Smooth muscle cell (in vitro differentiated cells): ENCODE measurements around the gene CCDC116. TPM values are rescaled to one million over a fixed set of nuclear protein-coding genes. Genes with fewer than 3 reads are reported as not detected.

ENCODE experiments used
- DNase-seq: peaks from one replicate; lab custom pipeline; 2025; ENCODE audit not compliant: unreplicated experiment; lab: John Stamatoyannopoulos, UW
- H2AFZ ChIP-seq: fragments of 200-600 bp; sonication (generic); 2 replicates; pipeline ENCODE4 v1.6.0; 2016; ENCODE audit warnings: antibody characterized with exemption, low read depth, mild to moderate bottlenecking
- H3F3A ChIP-seq: fragments of 200-600 bp; sonication (generic); 2 replicates; pipeline ENCODE4 v1.6.0; 2017; ENCODE audit warnings: antibody characterized with exemption, low read depth
- H3K27ac ChIP-seq: fragments of 200-600 bp; sonication (generic); 2 replicates; pipeline ENCODE4 v1.5.1; 2016; ENCODE audit warnings: low read depth, mild to moderate bottlenecking
- H3K27me3 ChIP-seq: fragments of 200-600 bp; sonication (generic); 2 replicates; pipeline ENCODE4 v1.6.1; 2016; ENCODE audit warnings: low read depth, mild to moderate bottlenecking
- H3K36me3 ChIP-seq: fragments of 200-600 bp; sonication (generic); 2 replicates; pipeline ENCODE4 v1.5.1; 2016; ENCODE audit warnings: low read depth
- H3K4me1 ChIP-seq: fragments of 200-600 bp; sonication (generic); 2 replicates; pipeline ENCODE4 v1.5.1; 2016; ENCODE audit warnings: low read depth
- H3K4me2 ChIP-seq: fragments of 200-600 bp; sonication (generic); 2 replicates; pipeline ENCODE4 v1.6.0; 2016; ENCODE audit warnings: mild to moderate bottlenecking
- H3K4me3 ChIP-seq: fragments of 200-600 bp; sonication (generic); 2 replicates; pipeline ENCODE4 v1.5.1; 2016; ENCODE audit warnings: mild to moderate bottlenecking
- H3K79me2 ChIP-seq: fragments of 200-600 bp; sonication (generic); 2 replicates; pipeline ENCODE4 v1.6.0; 2016; ENCODE audit warnings: low read depth, mild to moderate bottlenecking
- H3K9ac ChIP-seq: fragments of 200-600 bp; sonication (generic); 2 replicates; pipeline ENCODE4 v1.6.0; 2016; ENCODE audit warnings: low read depth
- H3K9me3 ChIP-seq: fragments of 200-600 bp; sonication (generic); replicated peaks from 2 replicates; pipeline ENCODE4 v1.5.1; 2016; ENCODE audit warnings: low read depth
- H4K20me1 ChIP-seq: fragments of 200-600 bp; sonication (generic); 2 replicates; pipeline ENCODE4 v1.6.0; 2016; ENCODE audit warnings: low read depth
- WGBS: methylation state at CpG from one replicate; pipeline ENCODE4 v1.1.7; 2016; ENCODE audit warnings: low lambda C conversion rate; 5-methylcytosine and 5-hydroxymethylcytosine counted together
- polyA plus RNA-seq: library from polyadenylated mRNA; unstranded; fragments of >200 nt; fragmentation: Nextera tagmentation; extraction: Ambion mirVana; gene quantifications from 2 replicates; pipeline ENCODE4 v1.2.1, GENCODE V29; 2016
- total RNA-seq: library from RNA; depleted of rRNA; stranded (reverse); fragments of >200 nt; gene quantifications from 2 replicates; pipeline ENCODE4 v1.2.3, GENCODE V29; 2014
- TF ChIP-seq, protein P1 (sequence below): fragments of 200-600 bp; sonication (generic); IDR thresholded peaks from 2 replicates; pipeline ENCODE4 v1.5.1; 2017; ENCODE audit warnings: borderline replicate concordance, mild to moderate bottlenecking, antibody characterized with exemption; ENCODE audit not compliant: insufficient read depth, poor library complexity, severe bottlenecking

The CCDC116 gene
- total and polyA plus RNA-seq, 2 experiments from 2014 or later: 1.8 TPM; not detected in 1

DNA sequence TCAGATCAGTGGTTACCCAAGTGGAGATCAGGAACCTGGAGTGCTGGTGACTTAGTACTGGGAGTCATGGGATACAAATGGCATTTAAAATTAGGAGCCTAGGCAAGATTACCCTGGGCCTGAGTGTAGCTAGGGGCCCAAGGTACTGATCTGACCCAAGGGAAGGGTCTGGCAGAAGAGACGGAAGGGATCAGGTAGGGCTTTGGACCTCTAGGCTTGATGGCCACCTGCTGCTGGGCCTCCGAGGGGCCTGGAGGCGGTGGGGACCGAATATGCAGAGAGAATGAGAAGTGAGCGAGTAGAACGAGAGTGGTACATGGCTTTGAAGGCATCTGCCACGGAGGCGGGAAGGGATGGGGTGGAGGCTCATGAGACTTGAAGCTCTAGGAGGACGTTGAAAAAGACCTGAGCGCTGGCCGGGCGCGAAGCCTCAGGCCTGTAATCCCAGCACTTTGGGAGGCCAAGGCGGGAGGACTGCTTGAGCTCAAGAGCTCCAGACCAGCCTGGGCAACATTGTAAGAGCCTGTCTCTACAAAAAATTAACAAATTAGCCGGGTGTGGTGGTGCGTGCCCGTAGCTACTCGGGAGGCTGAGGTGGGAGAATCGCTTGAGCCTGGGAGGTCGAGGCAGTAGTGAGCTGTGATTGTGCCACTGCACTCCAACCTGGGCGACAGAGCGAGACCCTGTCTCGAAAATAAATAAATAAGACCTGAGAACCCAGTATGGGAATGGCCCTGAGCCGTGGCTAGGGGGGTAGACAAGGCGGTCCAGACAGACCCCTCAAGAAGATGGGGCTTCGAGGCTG, 32.7 kb downstream of the CCDC116 start:
- peak overlapping the region; percentile 95 for H3K4me2 ChIP-seq
- H3F3A ChIP-seq: no peaks in the 10 kb centered on the region
- H3K79me2 ChIP-seq: peaks cover 10% of the 10 kb centered on the region
- TF ChIP-seq, protein P1, sequence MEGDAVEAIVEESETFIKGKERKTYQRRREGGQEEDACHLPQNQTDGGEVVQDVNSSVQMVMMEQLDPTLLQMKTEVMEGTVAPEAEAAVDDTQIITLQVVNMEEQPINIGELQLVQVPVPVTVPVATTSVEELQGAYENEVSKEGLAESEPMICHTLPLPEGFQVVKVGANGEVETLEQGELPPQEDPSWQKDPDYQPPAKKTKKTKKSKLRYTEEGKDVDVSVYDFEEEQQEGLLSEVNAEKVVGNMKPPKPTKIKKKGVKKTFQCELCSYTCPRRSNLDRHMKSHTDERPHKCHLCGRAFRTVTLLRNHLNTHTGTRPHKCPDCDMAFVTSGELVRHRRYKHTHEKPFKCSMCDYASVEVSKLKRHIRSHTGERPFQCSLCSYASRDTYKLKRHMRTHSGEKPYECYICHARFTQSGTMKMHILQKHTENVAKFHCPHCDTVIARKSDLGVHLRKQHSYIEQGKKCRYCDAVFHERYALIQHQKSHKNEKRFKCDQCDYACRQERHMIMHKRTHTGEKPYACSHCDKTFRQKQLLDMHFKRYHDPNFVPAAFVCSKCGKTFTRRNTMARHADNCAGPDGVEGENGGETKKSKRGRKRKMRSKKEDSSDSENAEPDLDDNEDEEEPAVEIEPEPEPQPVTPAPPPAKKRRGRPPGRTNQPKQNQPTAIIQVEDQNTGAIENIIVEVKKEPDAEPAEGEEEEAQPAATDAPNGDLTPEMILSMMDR: no peak
- H3K36me3 ChIP-seq: no peaks in the 10 kb centered on the region
- H4K20me1 ChIP-seq: peaks cover 4% of the 10 kb centered on the region
- peak overlapping the region; percentile 96 for H3K4me3 ChIP-seq
- peak overlapping the region; percentile 87 for H3K27ac ChIP-seq
- peak overlapping the region; percentile 94 for H2AFZ ChIP-seq
- H3K9me3 ChIP-seq: no peaks in the 10 kb centered on the region
- H3K4me1 ChIP-seq: peaks cover 5% of the 10 kb centered on the region
- H3K27me3 ChIP-seq: no peaks in the 10 kb centered on the region
- no peak for DNase-seq
- H3K9ac ChIP-seq: peak overlapping the region; percentile 93
- 81% methylated on average over 25 of the region's 26 CpGs for WGBS

DNA sequence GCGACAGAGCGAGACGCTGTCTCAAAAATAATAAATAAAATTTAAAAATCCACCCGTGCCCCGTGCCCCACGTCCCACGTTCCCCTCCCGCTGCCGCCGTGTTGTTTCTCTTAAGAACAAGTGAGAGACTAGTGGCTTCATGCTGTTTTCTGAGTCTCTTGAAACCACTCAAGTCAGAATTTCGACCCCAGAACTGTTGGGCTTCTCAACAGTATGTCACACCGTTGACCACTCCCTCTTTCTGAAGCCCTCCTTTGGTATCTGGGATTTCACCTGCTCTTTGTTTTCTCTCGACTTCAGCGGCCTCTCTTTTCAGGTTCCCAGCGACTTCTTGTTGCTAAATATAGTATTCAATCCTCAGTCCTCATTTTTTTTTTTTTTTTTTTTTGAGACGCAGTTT, 34.2 kb downstream of the CCDC116 start:
- Histone ChIP-seq H4K20me1 (peaks cover 4% of the 10 kb centered on the region), H3K36me3 (no peaks in the 10 kb centered on the region), H3K9ac (peak overlapping the region; percentile 93), H3F3A (no peaks in the 10 kb centered on the region), H3K4me3 (peak overlapping the region; percentile 96), H3K4me2 (peak overlapping the region; percentile 95), H3K27me3 (no peaks in the 10 kb centered on the region), H3K9me3 (no peaks in the 10 kb centered on the region), H2AFZ (no peak overlapping the region), H3K27ac (no peak overlapping the region), H3K4me1 (peaks cover 5% of the 10 kb centered on the region), H3K79me2 (peaks cover 10% of the 10 kb centered on the region)
- 71% methylated on average over 16 of the region's 16 CpGs for WGBS
- TF ChIP-seq, protein P1: no peak
- no peak for DNase-seq

DNA sequence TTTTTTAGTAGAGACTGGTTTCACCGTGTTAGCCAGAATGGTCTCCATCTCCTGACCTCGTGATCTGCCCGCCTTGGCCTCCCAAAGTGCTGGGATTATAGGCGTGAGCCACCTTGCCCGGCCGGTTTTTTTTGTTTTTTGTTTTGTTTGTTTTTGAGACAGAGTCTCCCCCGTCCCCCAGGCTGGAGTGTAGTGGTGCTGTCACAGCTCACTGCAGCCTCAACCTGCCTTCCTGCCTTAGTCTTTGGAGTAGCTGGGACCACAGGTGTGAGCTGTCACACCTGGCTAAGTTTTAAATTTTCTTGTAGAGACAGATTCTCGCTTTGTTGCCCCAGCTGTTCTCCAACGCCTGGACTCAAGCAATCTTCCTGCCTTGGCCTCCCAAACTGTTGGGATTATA, 36.5 kb downstream of the CCDC116 start:
- Histone ChIP-seq H3F3A (no peaks in the 10 kb centered on the region), H2AFZ (no peak overlapping the region), H3K79me2 (peaks cover 10% of the 10 kb centered on the region), H3K36me3 (no peaks in the 10 kb centered on the region), H3K27me3 (no peaks in the 10 kb centered on the region), H3K9me3 (no peaks in the 10 kb centered on the region), H4K20me1 (peaks cover 4% of the 10 kb centered on the region), H3K9ac (no peak overlapping the region), H3K4me1 (peaks cover 5% of the 10 kb centered on the region), H3K4me2 (no peak overlapping the region), H3K27ac (no peak overlapping the region), H3K4me3 (no peak overlapping the region)
- no peak for DNase-seq
- TF ChIP-seq, protein P1: no peak
- 87% methylated on average over 9 of the region's 9 CpGs for WGBS
